Measurements from ENCODE around the gene RNF11. TPM values are rescaled to one million over a fixed set of nuclear protein-coding genes. Genes with fewer than 3 reads are reported as not detected.

RNF11 gene
- polyA plus RNA-seq, 4 donors, result 123 to 165 (median 137) TPM

DNA sequence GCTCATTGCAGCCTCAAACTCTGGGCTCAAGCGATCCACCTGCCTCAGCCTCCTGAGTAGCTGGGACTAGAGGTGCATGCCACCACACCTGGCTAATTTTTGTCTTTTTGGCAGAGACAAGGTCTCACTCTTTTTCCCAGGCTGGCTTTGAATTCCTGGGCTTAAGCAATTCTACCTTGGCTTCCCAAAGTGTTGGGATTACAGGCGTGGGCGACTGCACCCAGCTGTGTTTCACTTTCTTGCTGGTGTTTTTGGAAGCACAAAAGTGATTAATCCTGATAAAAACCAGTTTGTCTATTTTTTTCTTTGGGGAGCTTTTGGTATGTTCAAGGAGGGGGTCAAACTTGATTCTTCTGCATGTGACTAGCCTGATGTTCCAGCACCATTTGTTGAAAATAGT, 19.3 kb downstream of the RNF11 start:
- no peak for DNase-seq (ENCODE audit: low read depth in 4 of 4, low spot score in 3 of 4)

DNA sequence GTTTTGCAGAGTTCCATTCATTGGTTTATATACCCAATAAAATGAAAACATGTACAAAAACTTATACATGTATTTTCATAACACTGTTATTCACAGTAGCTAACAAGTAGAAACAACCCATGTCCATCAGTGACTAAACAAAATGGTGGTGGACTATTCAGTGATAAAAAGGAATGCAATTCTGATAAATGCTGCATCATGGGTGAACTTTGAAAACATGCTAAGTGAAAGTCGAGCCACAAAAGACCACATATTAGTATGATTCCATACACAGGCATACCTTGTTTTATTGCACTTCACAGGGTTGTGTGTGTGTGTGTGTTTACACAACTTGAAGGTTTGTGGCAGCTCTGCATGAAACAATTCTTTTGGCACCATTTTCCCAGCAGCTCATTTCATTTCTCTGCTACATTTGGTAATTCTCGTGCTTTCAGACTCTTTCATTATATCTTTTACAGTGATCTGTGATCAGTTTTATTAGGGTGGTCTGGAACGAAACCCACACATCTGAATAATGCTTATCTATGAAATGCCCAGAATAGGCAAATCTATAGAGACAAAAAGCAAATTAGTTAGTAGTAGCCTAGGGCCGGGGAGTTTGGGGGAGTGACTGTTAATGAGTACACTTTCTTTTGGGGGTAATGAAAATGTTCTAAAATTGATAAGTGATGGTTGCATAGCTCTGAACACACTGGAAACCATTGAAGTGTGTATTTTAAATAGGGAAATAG, 27.2 kb downstream of the RNF11 start:
- DNase-seq (ENCODE audit: low read depth in 4 of 4, low spot score in 3 of 4), result no peak

DNA sequence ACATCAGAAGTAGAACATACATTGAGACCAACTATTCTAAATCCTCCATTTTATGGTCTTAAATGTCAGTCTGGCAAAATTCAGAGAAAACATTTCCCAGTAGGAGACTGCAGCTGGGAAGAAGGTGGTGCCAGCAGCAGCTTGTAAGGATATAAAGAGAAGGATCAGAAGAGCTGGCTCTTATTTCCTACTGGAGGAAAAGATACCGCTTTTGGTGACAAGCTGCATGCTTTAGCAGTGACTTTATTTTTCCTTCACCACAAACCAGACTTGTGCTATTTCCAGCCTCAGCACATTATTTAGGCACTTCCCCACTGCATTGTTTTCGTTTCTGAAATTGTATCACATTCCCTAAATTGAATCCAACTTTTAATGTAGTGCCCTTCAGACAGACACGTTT, 28.4 kb downstream of the RNF11 start:
- no peak for DNase-seq (ENCODE audit: low read depth in 4 of 4, low spot score in 3 of 4)

DNA sequence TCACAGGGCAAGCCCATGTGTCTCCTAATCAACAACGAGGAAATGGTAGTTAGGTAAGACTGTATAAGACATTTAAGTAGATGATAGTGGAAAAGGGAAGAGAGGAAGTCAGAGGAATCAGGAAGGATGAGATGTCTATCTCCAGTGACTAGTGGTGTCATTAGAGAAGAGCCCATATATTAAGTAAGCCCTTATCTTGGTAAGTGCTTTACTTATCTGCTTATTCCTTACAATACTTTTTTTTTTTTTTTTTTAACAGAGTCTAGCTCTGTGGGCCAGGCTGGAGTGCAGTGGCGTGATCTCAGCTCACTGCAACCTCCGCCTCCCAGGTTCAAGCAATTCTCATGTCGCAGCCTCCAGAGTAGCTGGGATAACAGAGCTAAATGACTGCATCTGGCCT, 29.5 kb downstream of the RNF11 start:
- DNase-seq (ENCODE audit: low read depth in 4 of 4, low spot score in 3 of 4), result no peak

DNA sequence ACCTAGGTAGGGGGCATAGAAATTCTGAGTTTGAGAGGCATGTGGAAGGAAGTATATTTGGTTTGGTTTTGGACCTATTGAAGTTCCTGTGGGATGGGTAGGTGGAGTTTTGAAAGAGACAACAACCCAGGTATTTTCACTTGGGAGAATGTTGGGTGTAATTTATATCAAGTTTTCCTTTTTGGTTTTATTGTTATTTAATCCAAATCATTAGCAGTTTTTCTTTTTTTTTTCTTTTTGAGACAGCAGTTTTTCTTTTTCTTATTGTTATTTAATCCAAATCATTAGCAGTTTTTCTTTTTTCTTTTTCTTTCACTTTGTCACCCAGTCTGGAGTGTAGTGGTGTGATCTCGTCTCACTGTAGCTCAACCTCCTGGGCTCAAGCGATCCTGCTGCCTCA, 30.1 kb downstream of the RNF11 start:
- no peak for DNase-seq (ENCODE audit: low read depth in 4 of 4, low spot score in 3 of 4)

DNA sequence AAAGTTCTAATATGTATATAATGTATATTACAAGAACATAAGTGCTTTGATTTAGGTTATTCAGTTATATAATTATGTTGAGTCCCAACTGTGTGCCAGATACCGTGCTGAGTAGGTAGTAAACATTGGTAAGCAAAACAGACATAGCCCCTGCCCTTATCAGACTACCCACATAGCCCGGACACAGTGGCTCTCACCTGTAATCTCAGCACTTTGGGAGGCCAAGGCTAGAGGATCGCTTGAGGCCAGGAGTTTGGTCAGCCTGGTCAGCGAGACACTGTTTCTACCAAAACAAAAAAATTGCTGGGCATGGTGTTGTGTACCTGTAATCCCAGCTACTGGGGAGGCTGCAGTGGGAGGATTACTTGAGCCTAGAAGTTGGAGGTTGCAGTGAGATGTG, 30.7 kb downstream of the RNF11 start:
- DNase-seq (ENCODE audit: low read depth in 4 of 4, low spot score in 3 of 4), result no peak

DNA sequence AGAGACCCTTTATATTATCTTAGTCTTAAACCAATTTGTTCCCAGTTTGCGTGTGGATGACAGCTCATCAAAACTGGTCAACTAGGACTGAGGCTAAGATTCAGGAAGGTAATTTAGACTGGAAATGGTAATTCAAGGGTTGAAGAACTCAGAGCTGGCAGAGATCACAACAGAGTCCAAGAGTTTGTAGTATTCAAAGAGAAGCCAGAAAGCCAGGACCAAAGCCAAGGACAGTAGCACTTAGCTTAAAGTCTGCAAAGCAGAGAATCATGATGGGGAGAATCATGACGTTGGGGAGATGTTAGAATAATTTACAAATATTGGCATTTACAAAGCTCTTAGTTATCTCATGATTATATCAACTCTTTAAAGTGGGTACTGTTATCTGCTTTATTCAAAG, 32.6 kb downstream of the RNF11 start:
- DNase-seq (ENCODE audit: low read depth in 4 of 4, low spot score in 3 of 4), result no peak

DNA sequence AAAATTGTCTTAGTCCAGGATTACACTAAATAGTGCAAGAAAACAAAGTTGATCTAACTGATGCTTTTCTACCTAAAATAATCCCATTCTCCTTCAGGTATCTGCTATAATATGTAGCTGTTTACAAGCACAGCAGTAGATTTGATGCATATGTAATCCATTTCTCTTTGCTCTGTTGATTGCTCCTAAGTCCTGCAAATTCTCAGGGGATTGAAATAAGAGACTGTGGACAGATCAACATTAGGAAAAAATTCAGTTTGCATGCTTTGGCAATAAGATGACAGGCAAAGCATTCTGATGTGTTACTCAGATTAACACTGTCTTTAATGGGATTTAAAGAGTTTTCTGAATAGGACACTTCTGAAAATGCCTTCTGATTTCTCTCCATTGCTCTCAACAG, 34.7 kb downstream of the RNF11 start:
- DNase-seq (ENCODE audit: low read depth in 4 of 4, low spot score in 3 of 4), result no peak

DNA sequence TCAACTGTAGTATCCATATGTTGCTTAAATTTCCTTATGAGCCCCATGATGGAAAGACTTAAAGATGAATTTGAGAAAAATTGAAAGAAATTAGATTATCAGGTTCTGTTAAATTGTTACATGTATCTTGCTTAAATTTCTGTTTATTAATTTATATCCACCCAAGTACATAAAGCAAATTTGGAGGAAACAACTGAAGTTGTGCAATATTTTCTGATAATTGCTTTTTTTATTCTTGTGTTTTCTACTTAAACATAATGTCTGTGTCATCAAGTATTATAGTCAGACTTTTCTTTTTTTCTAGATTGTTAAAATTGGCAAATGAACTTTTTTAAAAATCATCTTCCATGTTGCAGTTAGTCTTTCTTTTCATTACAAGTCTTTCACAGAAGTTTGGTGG, 36.8 kb downstream of the RNF11 start:
- DNase-seq (ENCODE audit: low read depth in 4 of 4, low spot score in 3 of 4), result no peak

DNA sequence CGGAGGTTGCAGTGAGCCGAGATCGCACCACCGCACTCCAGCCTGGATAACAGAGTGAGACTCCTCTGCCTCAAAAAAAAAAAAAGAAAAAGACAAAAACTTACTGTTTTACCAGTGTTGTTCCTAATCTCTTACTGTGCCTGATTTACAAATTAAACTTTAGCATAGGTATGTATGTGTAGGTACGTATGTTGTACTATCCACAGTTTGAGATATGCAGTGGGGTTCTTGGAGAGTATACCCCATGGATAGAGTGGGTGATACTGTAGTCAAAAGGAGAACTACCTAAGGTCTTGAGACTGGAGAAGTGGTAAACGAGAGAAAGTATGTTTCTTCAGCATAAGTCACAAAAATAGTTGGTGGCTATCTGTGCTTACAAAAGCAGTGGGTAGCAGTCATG, 38.6 kb downstream of the RNF11 start:
- DNase-seq (ENCODE audit: low read depth in 4 of 4, low spot score in 3 of 4), result no peak

DNA sequence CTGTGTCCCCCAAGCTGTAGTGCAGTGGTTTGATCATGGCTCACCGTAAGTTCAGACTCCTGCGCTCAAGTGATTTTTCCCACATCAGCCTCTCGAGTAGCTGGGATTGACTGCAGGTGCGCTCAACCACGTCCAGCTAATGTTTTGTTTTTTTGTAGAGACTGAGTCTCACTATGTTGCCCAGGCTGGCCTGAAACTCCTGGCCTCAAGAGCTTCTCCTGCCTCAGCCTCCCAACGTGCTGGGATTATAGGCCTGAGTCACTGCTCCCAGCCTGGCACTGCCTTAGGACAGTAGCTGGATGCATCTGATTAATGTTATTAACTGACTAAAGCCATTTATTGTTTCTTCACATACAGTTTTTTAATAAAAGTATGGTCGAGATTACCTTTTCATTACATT, 40.2 kb downstream of the RNF11 start:
- DNase-seq (ENCODE audit: low read depth in 4 of 4, low spot score in 3 of 4), result no peak

DNA sequence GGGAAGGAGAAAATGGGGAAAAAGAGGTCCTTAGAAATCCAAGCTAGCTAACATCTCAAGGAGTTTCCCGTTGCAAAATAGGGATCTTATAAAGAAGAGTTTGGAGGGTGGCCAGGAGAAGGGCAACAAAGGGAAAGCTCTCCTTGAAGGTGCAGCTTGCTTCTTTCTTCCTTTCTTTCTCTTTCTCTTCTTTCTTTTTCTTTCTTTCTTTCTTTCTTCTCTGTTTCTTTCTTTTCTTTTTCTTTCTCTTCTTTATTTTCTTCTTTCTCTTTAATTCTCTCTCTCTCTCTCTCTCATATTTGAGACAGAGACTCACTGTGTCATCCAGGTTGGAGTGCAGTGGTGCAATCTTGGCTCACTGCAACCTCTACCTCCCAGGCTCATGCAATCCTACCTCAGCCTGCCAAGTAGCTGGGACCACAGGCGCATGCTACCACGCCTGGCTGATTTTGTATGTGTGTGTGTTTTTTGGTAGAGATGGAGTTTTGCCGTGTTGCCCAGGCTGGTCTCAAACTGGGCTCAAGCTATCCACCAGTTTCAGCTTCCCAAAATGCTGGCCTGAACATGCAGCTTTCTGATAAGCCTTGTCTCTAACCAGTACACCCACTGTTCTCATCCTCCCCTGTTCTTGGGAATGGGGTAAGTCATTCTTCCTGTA, 44.4 kb downstream of the RNF11 start:
- DNase-seq (ENCODE audit: low read depth in 4 of 4, low spot score in 3 of 4), result no peak

DNA sequence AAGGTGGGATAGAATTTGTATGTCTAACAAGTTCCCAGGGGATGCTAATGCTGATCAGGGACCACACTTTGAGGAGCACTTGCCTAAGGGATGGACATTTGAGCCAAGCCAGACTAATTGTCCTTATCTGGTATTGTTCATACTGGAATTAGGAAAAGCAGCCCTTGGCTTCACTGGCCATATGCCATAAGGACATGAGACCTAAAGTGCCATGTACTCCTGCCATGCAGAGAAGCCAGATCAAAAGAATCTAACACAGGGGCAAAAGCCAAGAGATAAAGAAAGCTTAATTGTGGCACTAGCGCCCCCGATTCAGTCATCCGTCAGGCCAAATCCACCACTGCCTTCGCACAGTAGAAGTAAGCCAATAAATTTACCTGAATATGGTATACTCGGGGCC, 45.7 kb downstream of the RNF11 start:
- no peak for DNase-seq (ENCODE audit: low read depth in 4 of 4, low spot score in 3 of 4)

DNA sequence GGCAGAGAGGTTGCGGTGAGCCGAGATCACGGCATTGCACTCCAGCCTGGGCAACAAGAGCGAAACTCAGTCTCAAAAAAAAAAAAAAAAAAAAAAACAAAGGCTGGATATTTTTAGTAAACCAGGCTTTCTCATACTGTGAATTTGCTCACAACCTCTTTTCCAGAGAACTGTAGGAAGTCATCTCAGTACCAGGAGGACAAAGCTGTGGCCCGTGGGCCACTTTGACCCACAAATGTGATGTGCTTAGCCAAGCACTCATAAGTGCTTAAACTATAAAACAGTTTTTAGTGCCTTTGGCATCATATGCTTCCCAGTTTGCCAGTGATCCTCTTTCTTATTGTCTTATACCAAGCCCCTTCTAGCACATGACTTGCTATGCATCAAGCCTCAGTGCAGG, 46.5 kb downstream of the RNF11 start:
- no peak for DNase-seq (ENCODE audit: low read depth in 4 of 4, low spot score in 3 of 4)

DNA sequence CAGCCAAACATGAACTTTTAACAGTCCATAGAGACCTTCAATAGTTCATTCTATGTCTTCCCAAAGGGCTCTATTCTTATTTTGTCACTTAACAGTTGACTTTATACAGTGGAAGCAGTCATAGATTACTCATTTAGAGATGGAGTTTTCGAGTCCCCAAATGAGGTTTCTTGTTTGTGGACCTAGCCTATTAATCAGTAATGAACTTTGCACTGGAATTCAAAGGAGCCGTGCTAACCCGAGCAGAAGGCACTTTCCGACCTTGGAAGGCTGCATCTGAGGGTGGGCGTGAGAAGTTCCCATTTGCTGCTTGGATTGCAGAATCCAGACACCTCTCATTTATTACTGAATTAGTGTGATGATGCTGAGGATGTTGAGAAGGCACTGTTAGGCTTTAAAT, 47.9 kb downstream of the RNF11 start:
- DNase-seq (ENCODE audit: low read depth in 4 of 4, low spot score in 3 of 4), result no peak

DNA sequence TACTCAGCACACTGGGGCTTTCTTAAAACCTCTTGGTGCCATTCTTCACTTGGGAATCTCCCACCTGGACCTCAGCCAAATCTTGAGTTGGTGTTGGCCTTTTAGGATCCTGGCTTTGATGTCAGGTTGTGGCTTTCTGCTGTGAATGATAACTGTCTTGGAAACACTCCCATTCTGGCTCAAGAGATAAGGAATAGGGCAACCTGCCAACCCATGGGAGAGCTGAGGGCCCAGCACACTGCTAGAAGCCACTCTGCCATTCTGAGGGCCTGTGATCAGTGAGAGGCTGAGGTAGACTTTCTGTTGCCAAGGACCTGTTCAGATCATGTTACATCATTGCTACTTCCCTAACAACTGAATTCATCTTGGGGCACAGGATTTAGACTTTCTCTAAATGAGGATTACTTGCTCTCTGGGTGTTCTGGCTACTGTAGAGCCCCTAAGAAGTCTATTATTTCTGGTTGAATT, 48.4 kb downstream of the RNF11 start:
- no peak for DNase-seq (ENCODE audit: low read depth in 4 of 4, low spot score in 3 of 4)

DNA sequence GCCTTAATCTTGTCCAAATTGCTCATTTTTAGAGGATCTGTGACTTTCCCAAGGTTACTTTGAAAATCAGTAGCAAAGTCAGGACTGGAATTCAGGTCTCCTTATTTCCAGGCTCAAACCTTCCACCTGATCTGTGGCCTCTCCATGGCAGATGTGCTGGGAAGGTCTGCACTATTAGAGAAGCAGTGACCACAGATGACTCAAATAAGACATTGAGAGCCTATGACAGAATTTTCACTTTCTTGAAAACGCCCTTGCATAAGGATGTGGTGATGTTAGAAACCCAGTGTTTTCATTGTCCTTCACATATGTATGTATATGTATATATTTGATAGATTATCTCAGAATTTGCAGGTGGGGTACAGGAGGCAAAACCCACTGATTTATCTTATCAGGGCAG, 49.0 kb downstream of the RNF11 start:
- DNase-seq (ENCODE audit: low read depth in 4 of 4, low spot score in 3 of 4), result no peak

DNA sequence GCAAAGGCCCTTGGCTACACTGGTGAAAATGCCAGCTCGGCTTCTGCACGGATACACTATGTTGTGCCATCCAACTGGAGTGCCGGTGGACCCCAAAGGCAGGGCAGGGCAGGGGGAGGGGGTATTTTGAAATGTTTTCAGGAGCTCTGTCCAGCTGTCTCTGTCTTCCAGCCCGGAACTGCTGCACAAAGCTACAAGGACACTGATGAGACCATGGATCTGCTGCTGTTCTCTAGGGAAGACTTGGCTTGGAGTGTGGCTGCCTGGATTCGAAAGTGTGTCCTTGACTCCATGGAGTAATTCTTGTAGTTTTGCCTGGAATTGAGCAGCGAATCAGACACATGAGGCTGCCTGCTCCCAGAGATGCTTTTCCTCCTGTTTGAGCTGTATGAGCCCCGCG, 51.9 kb downstream of the RNF11 start:
- DNase-seq (ENCODE audit: low read depth in 4 of 4, low spot score in 3 of 4), result no peak

DNA sequence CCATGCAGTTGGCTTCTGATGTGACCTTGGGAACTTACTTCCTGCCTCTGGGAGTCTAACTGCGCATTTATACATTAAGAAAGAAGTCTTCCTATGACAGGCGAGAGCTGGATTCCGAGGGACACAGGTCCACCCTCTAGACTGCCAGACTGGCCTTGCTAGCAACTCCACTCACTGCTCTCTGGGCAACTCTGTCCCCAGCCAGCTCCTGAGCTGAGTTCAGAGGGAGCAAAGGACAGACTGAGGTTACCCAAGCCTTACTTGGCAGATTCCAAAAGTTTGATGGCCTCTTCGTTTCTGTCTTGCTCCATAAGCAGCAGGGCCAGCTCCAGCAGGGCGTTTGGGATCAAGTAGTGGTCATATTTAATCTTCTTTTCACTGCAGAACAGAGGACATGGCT, 52.5 kb downstream of the RNF11 start:
- no peak for DNase-seq (ENCODE audit: low read depth in 4 of 4, low spot score in 3 of 4)

DNA sequence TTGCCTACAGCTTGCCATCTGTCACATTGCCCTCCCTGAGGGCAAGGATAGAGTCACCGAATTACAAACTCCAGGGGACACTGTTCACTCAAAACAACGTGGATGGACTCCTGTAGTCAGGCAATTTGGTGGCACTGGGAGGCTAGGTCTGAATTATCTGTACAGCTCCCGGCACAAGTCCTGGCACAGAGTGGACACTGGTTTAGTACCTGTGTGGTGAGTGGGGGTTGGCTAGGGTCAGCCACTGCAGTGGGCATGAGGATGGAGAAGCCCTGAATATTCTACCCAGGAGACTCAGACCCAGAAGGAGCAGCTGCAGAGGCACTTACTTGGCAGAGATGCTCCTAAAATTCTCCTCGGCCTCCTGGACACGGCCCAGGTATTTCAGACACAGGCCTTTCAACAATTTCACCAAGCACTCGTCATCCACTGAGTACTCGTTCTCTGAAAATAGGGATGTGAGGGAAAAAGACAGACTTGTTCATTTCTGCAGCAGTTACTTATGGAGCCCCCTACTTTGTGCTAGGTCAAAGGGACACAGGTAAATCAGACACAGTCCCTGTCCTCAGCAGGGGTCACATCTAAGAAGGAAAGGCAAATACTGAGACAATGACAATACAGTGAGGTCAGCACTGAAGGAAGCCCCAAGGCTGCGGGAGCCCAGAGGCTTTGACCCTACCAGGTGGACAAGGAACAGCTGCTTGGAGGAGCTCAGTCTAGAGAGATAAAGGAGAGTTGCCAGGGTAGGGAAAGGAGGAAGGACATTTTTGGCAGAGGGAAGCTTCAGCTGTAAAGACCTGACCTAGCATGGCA, 53.8 kb downstream of the RNF11 start:
- no peak for DNase-seq (ENCODE audit: low read depth in 4 of 4, low spot score in 3 of 4)

DNA sequence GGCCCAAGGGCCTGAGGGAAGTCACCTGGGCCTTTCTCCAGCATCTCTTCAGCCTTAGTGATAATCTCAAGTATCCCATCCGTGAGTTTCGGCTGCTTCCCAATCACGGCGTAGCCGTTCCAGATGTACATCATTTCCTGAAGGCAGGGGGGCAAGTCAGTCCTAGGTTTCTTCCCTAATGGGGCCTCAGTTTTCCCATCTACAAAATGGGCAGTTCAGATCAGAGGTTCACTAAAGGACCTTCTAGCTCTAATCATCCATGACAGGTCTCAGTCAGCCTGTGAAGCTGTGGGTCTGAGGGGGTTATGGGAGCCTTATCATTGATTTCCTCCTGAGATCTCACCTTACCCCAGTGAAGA, 54.4 kb downstream of the RNF11 start:
- DNase-seq (ENCODE audit: low read depth in 4 of 4, low spot score in 3 of 4), result no peak

Data from left renal pelvis (tissue), 4 donors.